SK-N-MC (cell line): ENCODE data around the gene STRN4.

Source experiments
- EZH2 ChIP-seq: fragments of 200-600 bp; sonication (generic); IDR thresholded peaks from one replicate; pipeline ENCODE4 v1.6.1; 2017; ENCODE audit warnings: antibody characterized with exemption
- POLR2AphosphoS5 ChIP-seq: IDR thresholded peaks from 2 replicates; pipeline ENCODE4 v1.6.1; 2012; ENCODE audit warnings: mild to moderate bottlenecking, low read depth, low read length, borderline replicate concordance

DNA sequence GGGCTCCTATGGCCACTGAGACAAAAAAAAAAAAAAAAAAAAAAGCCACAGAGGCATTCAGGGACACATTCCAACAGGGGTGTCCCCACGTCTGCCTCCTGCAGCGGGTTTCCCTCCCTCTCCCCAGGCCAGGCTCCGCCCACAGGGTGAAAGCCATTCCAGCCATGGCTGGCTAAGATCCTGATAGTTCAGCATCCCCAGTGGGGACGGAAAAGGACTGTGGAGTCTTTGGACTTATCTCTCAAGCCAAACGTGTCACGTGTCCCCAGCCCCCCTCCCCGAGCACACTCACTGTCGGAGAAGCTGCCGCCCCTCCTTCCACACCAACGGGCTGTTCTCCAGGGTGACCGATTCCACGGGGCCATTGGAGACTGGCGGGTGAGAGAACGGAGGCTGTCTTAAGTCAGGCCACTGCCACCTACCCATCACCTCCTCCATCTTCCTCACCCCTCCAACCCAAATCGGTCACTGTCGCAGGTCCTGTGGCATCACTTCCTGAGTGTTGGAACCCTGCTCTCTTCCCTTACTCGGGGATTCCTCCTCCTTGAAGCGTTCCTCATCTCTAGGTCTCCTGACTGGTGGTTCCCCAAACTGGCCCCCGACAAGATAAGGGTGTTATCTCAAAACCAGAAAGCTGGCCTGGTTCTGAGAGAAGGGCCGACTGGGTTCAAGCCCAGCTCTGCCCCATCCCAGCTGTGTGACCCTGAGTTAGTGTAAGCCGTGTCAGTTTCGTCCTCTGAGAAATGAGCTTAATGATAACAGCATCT lies 9.5 kb downstream of the STRN4 start:
- TF ChIP-seq EZH2 (no peak), POLR2AphosphoS5 (no peak)
